LNCAP (cell line): ENCODE measurements around the gene WDFY2.

ENCODE experiments used
- CTCF ChIP-seq: fragments of 450-650 bp; IDR thresholded peaks from 2 replicates; pipeline ENCODE4 v1.5.1; 2017; ENCODE audit warnings: mild to moderate bottlenecking

Gene WDFY2

GRCh38 chr13:51674276-51674675, 90.0 kb downstream of the WDFY2 start:
- TF ChIP-seq CTCF, result no peak

DNA sequence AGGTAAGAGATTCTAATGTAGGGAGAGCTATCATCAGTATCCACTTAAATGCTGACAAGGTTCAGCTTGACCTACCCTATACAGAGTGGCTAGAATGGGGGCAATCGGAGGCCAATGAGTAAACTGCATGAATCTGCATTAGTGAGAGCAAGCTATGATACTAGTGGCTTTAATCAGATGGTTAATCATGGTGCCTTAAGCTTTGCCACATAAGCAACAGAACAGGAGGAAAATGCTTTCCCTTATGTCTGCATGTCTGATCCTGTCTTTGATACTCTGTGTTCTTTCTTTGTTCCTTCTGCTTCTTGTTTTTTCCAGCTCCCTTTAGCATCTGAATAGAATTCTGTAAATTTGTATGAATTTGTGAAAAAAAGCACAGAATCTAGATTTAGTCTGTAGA, 91.1 kb downstream of the WDFY2 start:
- TF ChIP-seq CTCF, result no peak

- no peak for TF ChIP-seq CTCF
These were observed 91.6 kb downstream of the WDFY2 start for GRCh38 chr13:51675877-51676276.

DNA sequence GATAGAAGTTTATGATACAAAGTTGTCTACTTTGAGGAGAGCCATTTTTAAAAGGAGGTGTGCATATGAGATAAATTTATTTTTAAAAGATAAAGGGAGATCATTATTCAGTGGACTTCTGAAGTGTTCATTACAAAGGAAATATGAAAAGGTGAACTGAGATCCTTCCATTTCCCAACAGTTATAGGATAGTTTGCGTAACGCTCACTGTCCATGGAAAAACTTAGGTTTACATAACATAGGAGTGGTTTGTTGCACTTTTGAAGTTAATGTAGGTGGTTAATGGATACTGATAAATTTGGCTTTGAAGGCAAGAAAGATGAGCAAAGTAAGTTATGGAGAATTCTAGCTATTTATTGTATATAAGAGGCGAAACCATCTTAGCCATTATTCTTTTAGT, 92.5 kb downstream of the WDFY2 start:
- TF ChIP-seq CTCF, result no peak

- TF ChIP-seq CTCF, result no peak
These were observed 94.2 kb downstream of the WDFY2 start for GRCh38 chr13:51678420-51678819.

- no peak for TF ChIP-seq CTCF
These were observed 95.4 kb downstream of the WDFY2 start for GRCh38 chr13:51679616-51680015.

GRCh38 chr13:51681037-51681678, 96.9 kb downstream of the WDFY2 start:
- TF ChIP-seq CTCF, result no peak

DNA sequence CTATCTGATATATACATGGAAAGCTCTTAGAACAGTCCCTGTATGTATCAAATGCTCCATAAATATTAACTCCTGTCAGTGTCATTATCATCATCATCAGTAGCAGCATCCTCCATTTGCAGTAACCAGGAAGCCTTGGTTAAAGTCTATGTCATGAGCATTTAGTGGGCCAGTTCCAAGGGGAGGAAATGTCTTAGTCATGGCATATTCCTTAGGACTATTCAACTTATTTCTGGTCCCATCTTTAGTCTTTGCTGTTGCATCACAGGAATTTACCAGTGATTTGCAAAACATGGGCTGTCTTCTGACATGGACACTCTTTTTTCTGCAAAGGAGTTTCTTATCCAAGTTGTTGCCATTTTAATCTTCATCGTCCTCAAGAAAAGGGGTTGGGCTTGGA, 98.4 kb downstream of the WDFY2 start:
- no peak for TF ChIP-seq CTCF
